Measurements from ENCODE around the gene CWC27.

The CWC27 gene

GRCh38 chr5:65050140-65050539, 281.4 kb downstream of the CWC27 start:
- TF ChIP-seq CTCF (IDR thresholded peaks at IDR 0.05; ENCODE audit: poor library complexity, severe bottlenecking), result no peak
- H3K4me3 ChIP-seq (ENCODE audit: severe bottlenecking), result no peak overlapping the region
- ATAC-seq (ENCODE audit: low read depth) (no peak), DNase-seq (ENCODE audit: low spot score) (no peak)
- no peaks in the 10 kb centered on the region for H3K36me3 ChIP-seq (ENCODE audit: low read depth)
- H3K4me1 ChIP-seq (ENCODE audit: insufficient read depth, poor library complexity, severe bottlenecking), result no peaks in the 10 kb centered on the region
- no peak overlapping the region for H3K27ac ChIP-seq (ENCODE audit: poor library complexity, severe bottlenecking)
- H3K9me3 ChIP-seq (ENCODE audit: severe bottlenecking), result no peaks in the 10 kb centered on the region
- H3K27me3 ChIP-seq (ENCODE audit: insufficient read depth, poor library complexity, severe bottlenecking), result no peaks in the 10 kb centered on the region

- Histone ChIP-seq H3K9me3 (ENCODE audit: severe bottlenecking) (no peaks in the 10 kb centered on the region), H3K27ac (ENCODE audit: poor library complexity, severe bottlenecking) (no peak overlapping the region), H3K4me3 (ENCODE audit: severe bottlenecking) (no peak overlapping the region), H3K4me1 (ENCODE audit: insufficient read depth, poor library complexity, severe bottlenecking) (no peaks in the 10 kb centered on the region), H3K36me3 (ENCODE audit: low read depth) (no peaks in the 10 kb centered on the region), H3K27me3 (ENCODE audit: insufficient read depth, poor library complexity, severe bottlenecking) (no peaks in the 10 kb centered on the region)
- TF ChIP-seq CTCF (IDR thresholded peaks at IDR 0.05; ENCODE audit: poor library complexity, severe bottlenecking), result no peak
- ATAC-seq (ENCODE audit: low read depth) (0 out of 3 replicates have a peak, but pooled peaks have one; percentile 38), DNase-seq (ENCODE audit: low spot score) (no peak)
Observed at GRCh38 chr5:65050826-65051498, 282.2 kb downstream of the CWC27 start.

GRCh38 chr5:65055938-65056337, 287.2 kb downstream of the CWC27 start:
- TF ChIP-seq CTCF (IDR thresholded peaks at IDR 0.05; ENCODE audit: poor library complexity, severe bottlenecking), result no peak
- Histone ChIP-seq H3K4me1 (ENCODE audit: insufficient read depth, poor library complexity, severe bottlenecking) (no peaks in the 10 kb centered on the region), H3K27ac (ENCODE audit: poor library complexity, severe bottlenecking) (no peak overlapping the region), H3K27me3 (ENCODE audit: insufficient read depth, poor library complexity, severe bottlenecking) (no peaks in the 10 kb centered on the region), H3K4me3 (ENCODE audit: severe bottlenecking) (no peak overlapping the region), H3K9me3 (ENCODE audit: severe bottlenecking) (no peaks in the 10 kb centered on the region), H3K36me3 (ENCODE audit: low read depth) (no peaks in the 10 kb centered on the region)
- no peak for ATAC-seq (ENCODE audit: low read depth)
- DNase-seq (ENCODE audit: low spot score), result no peak

GRCh38 chr5:65059681-65060598, 291.2 kb downstream of the CWC27 start:
- DNase-seq (ENCODE audit: low spot score) (no peak), ATAC-seq (ENCODE audit: low read depth) (peak; percentile 12; the same call in 1 of the 3 replicates)
- H3K27me3 ChIP-seq (ENCODE audit: insufficient read depth, poor library complexity, severe bottlenecking), result no peaks in the 10 kb centered on the region
- no peak overlapping the region for H3K4me3 ChIP-seq (ENCODE audit: severe bottlenecking)
- H3K27ac ChIP-seq (ENCODE audit: poor library complexity, severe bottlenecking), result peak overlapping the region; percentile 9
- H3K4me1 ChIP-seq (ENCODE audit: insufficient read depth, poor library complexity, severe bottlenecking), result peaks cover 9% of the 10 kb centered on the region
- no peak for TF ChIP-seq CTCF (IDR thresholded peaks at IDR 0.05; ENCODE audit: poor library complexity, severe bottlenecking)
- no peaks in the 10 kb centered on the region for H3K9me3 ChIP-seq (ENCODE audit: severe bottlenecking)
- H3K36me3 ChIP-seq (ENCODE audit: low read depth), result no peaks in the 10 kb centered on the region
